H9 (cell line): ENCODE data around the gene CPAMD8. TPM values are rescaled to one million over a fixed set of nuclear protein-coding genes. Genes with fewer than 3 reads are reported as not detected.

Experiments
- DNase-seq: peaks from one replicate; pipeline ENCODE4 v3.0.0-alpha.2; 2017
- H2AFZ ChIP-seq: one replicate; pipeline ENCODE4 v1.6.1; 2013; ENCODE audit warnings: mild to moderate bottlenecking, low read length, control low read depth, moderate library complexity
- H2AK5ac ChIP-seq: 2 replicates; pipeline ENCODE4 v1.6.1; 2013; ENCODE audit warnings: low read length, control low read depth, mixed read lengths; ENCODE audit not compliant: insufficient read length
- H2BK120ac ChIP-seq: one replicate; pipeline ENCODE4 v1.6.1; 2013; ENCODE audit warnings: low read depth, mild to moderate bottlenecking, low read length, control low read depth, inconsistent platforms; ENCODE audit not compliant: poor library complexity, severe bottlenecking
- H2BK12ac ChIP-seq: 2 replicates; pipeline ENCODE4 v1.6.1; 2013; ENCODE audit warnings: low read length, control low read depth, mixed read lengths, low read depth; ENCODE audit not compliant: insufficient read length
- H2BK15ac ChIP-seq: 2 replicates; pipeline ENCODE4 v1.6.1; 2013; ENCODE audit warnings: low read depth, low read length, control low read depth
- H2BK20ac ChIP-seq: one replicate; pipeline ENCODE4 v1.6.1; 2013; ENCODE audit warnings: low read depth, mild to moderate bottlenecking, low read length, control low read depth, inconsistent platforms; ENCODE audit not compliant: poor library complexity, severe bottlenecking
- H2BK5ac ChIP-seq: 2 replicates; pipeline ENCODE4 v1.6.1; 2013; ENCODE audit warnings: low read length, control low read depth, mixed read lengths; ENCODE audit not compliant: insufficient read length
- H3K14ac ChIP-seq: 2 replicates; pipeline ENCODE4 v1.6.1; 2013; ENCODE audit warnings: low read length, control low read depth; ENCODE audit not compliant: insufficient read depth
- H3K18ac ChIP-seq: 2 replicates; pipeline ENCODE4 v1.6.1; 2013; ENCODE audit warnings: low read depth, mild to moderate bottlenecking, mixed read lengths, low read length, control low read depth; ENCODE audit not compliant: insufficient read length
- H3K23ac ChIP-seq: 2 replicates; pipeline ENCODE4 v1.6.1; 2013; ENCODE audit warnings: low read length, control low read depth, mixed read lengths, low read depth; ENCODE audit not compliant: insufficient read length
- H3K23me2 ChIP-seq: 2 replicates; pipeline ENCODE4 v1.6.1; 2013; ENCODE audit warnings: low read depth, mild to moderate bottlenecking, mixed read lengths, low read length, control low read depth; ENCODE audit not compliant: insufficient read length, poor library complexity, severe bottlenecking
- H3K27ac ChIP-seq: 2 replicates; pipeline ENCODE4 v1.5.1; 2013; ENCODE audit warnings: low read length, control low read depth, mixed read lengths, low read depth; ENCODE audit not compliant: insufficient read length
- H3K27me3 ChIP-seq: 2 replicates; pipeline ENCODE4 v1.6.1; 2013; ENCODE audit warnings: low read length, control low read depth, inconsistent platforms; ENCODE audit not compliant: insufficient read depth
- H3K4ac ChIP-seq: 2 replicates; pipeline ENCODE4 v1.6.1; 2013; ENCODE audit warnings: low read depth, mild to moderate bottlenecking, control low read depth, inconsistent platforms, low read length, moderate library complexity
- H3K4me1 ChIP-seq: 2 replicates; pipeline ENCODE4 v1.6.1; 2013; ENCODE audit warnings: low read length, control low read depth, inconsistent platforms; ENCODE audit not compliant: insufficient read depth
- H3K4me2 ChIP-seq: 2 replicates; pipeline ENCODE4 v1.6.1; 2013; ENCODE audit warnings: low read length, control low read depth, mixed read lengths; ENCODE audit not compliant: insufficient read length, insufficient read depth
- H3K56ac ChIP-seq: 2 replicates; pipeline ENCODE4 v1.6.1; 2013; ENCODE audit warnings: low read depth, mild to moderate bottlenecking, mixed read lengths, low read length, control low read depth; ENCODE audit not compliant: insufficient read length
- H3K79me1 ChIP-seq: 2 replicates; pipeline ENCODE4 v1.6.1; 2013; ENCODE audit warnings: low read depth, mild to moderate bottlenecking, moderate library complexity, low read length, control low read depth, inconsistent platforms; ENCODE audit not compliant: insufficient read depth, poor library complexity, severe bottlenecking
- H3K79me2 ChIP-seq: 2 replicates; pipeline ENCODE4 v1.6.1; 2013; ENCODE audit warnings: low read length, control low read depth, inconsistent platforms; ENCODE audit not compliant: insufficient read depth
- H3K9ac ChIP-seq: 2 replicates; pipeline ENCODE4 v1.6.1; 2013; ENCODE audit warnings: low read length, control low read depth, mixed read lengths; ENCODE audit not compliant: insufficient read length; ENCODE audit errors: extremely low read depth
- H3K9me3 ChIP-seq: one replicate; pipeline ENCODE4 v1.6.1; 2013; ENCODE audit warnings: low read depth, low read length, inconsistent platforms; ENCODE audit not compliant: control insufficient read depth
- H3T11ph ChIP-seq: one replicate; pipeline ENCODE4 v1.6.1; 2013; ENCODE audit warnings: mild to moderate bottlenecking, low read length, control low read depth, inconsistent platforms
- H4K20me1 ChIP-seq: one replicate; pipeline ENCODE4 v1.6.1; 2013; ENCODE audit not compliant: control insufficient read depth, insufficient read length, insufficient read depth
- H4K5ac ChIP-seq: 2 replicates; pipeline ENCODE4 v1.6.1; 2013; ENCODE audit warnings: low read depth, mild to moderate bottlenecking, mixed read lengths, low read length, control low read depth; ENCODE audit not compliant: insufficient read length
- H4K8ac ChIP-seq: replicated peaks from 2 replicates; pipeline ENCODE4 v1.6.1; 2013; ENCODE audit warnings: low read length, control low read depth, mixed read lengths, low read depth; ENCODE audit not compliant: insufficient read length
- H4K91ac ChIP-seq: 2 replicates; pipeline ENCODE4 v1.6.1; 2013; ENCODE audit warnings: low read depth, mild to moderate bottlenecking, moderate library complexity, mixed read lengths, low read length, control low read depth; ENCODE audit not compliant: insufficient read length
- H3K27ac Mint-ChIP-seq, 3 experiments: 2 replicates in 2 of 3; 3 replicates in 1 of 3; pipeline ENCODE4 v1.8.0; 2020 to 2021; ENCODE audit warnings: mixed read lengths in 3 of 3, mild to moderate bottlenecking in 1 of 3, moderate library complexity in 1 of 3
- H3K27me3 Mint-ChIP-seq: 2 replicates; pipeline ENCODE4 v1.8.0; 2021; ENCODE audit warnings: low read depth, mild to moderate bottlenecking, moderate library complexity, mixed read lengths
- H3K36me3 Mint-ChIP-seq, 3 experiments: 2 replicates in 2 of 3; 3 replicates in 1 of 3; pipeline ENCODE4 v1.8.0; 2020 to 2021; ENCODE audit warnings: low read depth in 3 of 3, mixed read lengths in 3 of 3; ENCODE audit not compliant: insufficient read depth in 1 of 3
- H3K4me1 Mint-ChIP-seq, 2 experiments: 2 replicates each; pipeline ENCODE4 v1.8.0; 2020; ENCODE audit warnings: mixed read lengths in 2 of 2
- H3K4me3 Mint-ChIP-seq, 2 experiments: 2 replicates in 1 of 2; 3 replicates in 1 of 2; pipeline ENCODE4 v1.8.0; 2020 to 2021; ENCODE audit warnings: mild to moderate bottlenecking in 2 of 2, mixed read lengths in 2 of 2, moderate library complexity in 1 of 2
- H3K9me3 Mint-ChIP-seq, 2 experiments: 2 replicates in 1 of 2; 3 replicates in 1 of 2; pipeline ENCODE4 v1.8.0; 2020; ENCODE audit warnings: mild to moderate bottlenecking in 2 of 2, mixed read lengths in 2 of 2, moderate library complexity in 1 of 2
- WGBS: extraction: QIAGEN DNeasy Blood & Tissue Kit; methylation state at CpG from one replicate; pipeline ENCODE4 v1.1.7; 2013; ENCODE audit warnings: missing lambda C conversion rate, low lambda C conversion rate, mixed read lengths; ENCODE audit not compliant: insufficient read length; ENCODE audit errors: extremely low coverage; 5-methylcytosine and 5-hydroxymethylcytosine counted together
- total RNA-seq: library from RNA; stranded (reverse); gene quantifications from 2 replicates; pipeline ENCODE4 v1.2.1, GENCODE V29; 2021
- TF ChIP-seq, protein P1 (sequence below): fragments of 200-600 bp; sonication (generic); conservative IDR thresholded peaks from 3 replicates; pipeline ENCODE4 v1.8.0; 2021; ENCODE audit warnings: antibody characterized with exemption, mild to moderate bottlenecking

Gene CPAMD8
- total RNA-seq, 1 experiment from 2014 or later, result 12.0 TPM

DNA sequence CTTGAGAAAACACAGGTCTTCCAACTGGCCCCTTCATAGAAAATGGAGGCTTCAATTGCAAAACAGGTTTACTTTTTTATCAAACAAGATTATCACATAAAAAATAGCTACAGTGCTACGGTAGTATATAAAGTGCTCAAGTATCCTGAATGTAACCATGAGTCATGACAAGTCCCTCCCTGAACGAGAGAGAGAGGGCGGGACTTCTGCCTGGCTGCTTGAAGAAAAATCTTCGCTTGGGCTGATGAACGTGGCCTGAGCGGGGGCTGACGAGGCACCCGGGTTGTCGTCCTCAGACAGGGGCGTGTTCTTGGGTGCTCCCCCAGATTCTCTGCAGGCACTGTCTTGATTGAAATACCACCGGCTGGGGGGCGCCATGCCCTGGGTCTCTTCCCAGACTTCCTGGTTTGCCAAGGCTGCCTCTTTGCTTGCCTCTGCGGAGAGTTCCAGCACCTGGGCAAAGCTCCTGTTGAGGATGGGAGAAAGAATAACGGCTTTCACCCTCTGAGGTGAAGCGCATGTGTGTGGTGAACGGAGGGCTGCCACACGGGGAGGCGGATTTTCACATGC is 23.2 kb upstream of the CPAMD8 start:
- H3K36me3 Mint-ChIP-seq, result peaks cover 28 to 61% (median 41%) of the 10 kb centered on the region in 3 experiments
- Histone ChIP-seq H3T11ph (no peak overlapping the region), H3K14ac (no peak overlapping the region), H2BK120ac (no peak overlapping the region), H4K20me1 (no peaks in the 10 kb centered on the region), H3K27me3 (no peaks in the 10 kb centered on the region), H3K27ac (no peak overlapping the region), H2BK12ac (no peak overlapping the region), H3K9me3 (no peaks in the 10 kb centered on the region), H3K4ac (no peak overlapping the region), H4K5ac (no peak overlapping the region), H2BK15ac (no peak overlapping the region), H2AK5ac (no peak overlapping the region), H4K8ac (no peak overlapping the region), H2AFZ (no peak overlapping the region), H3K56ac (no peak overlapping the region), H3K23ac (no peak overlapping the region), H3K79me1 (no peaks in the 10 kb centered on the region), H3K79me2 (no peaks in the 10 kb centered on the region), H3K4me2 (no peak overlapping the region), H3K9ac (no peak overlapping the region), H3K23me2 (no peaks in the 10 kb centered on the region), H2BK20ac (no peak overlapping the region), H2BK5ac (no peak overlapping the region), H3K18ac (no peak overlapping the region), H3K4me1 (no peaks in the 10 kb centered on the region), H4K91ac (no peak overlapping the region)
- peaks cover 8 to 16% of the 10 kb centered on the region in 2 experiments; a peak in 3 of 4 replicates for H3K4me1 Mint-ChIP-seq
- TF ChIP-seq, protein P1, sequence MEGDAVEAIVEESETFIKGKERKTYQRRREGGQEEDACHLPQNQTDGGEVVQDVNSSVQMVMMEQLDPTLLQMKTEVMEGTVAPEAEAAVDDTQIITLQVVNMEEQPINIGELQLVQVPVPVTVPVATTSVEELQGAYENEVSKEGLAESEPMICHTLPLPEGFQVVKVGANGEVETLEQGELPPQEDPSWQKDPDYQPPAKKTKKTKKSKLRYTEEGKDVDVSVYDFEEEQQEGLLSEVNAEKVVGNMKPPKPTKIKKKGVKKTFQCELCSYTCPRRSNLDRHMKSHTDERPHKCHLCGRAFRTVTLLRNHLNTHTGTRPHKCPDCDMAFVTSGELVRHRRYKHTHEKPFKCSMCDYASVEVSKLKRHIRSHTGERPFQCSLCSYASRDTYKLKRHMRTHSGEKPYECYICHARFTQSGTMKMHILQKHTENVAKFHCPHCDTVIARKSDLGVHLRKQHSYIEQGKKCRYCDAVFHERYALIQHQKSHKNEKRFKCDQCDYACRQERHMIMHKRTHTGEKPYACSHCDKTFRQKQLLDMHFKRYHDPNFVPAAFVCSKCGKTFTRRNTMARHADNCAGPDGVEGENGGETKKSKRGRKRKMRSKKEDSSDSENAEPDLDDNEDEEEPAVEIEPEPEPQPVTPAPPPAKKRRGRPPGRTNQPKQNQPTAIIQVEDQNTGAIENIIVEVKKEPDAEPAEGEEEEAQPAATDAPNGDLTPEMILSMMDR, result no peak
- peak overlapping the region; percentile 40 to 82 (median 64); a peak in 4 of 7 replicates for H3K27ac Mint-ChIP-seq
- H3K4me3 Mint-ChIP-seq, result no peak overlapping the region
- no peak for DNase-seq
- WGBS, result no CpG with 5 or more reads among the region's 18 CpGs
- H3K9me3 Mint-ChIP-seq, result no peaks in the 10 kb centered on the region
- no peaks in the 10 kb centered on the region for H3K27me3 Mint-ChIP-seq
